Stimulated activated CD4-positive, alpha-beta T cell treated with anti-CD3 and anti-CD28 coated beads, Interleukin-4, amount 100 ng/mL, for 1 hour (primary cell): ENCODE data around the gene CAB39L.

ENCODE experiments used
- DNase-seq: peaks from one replicate; pipeline ENCODE4 v3.0.0-alpha.2; 2020

Gene CAB39L

DNA sequence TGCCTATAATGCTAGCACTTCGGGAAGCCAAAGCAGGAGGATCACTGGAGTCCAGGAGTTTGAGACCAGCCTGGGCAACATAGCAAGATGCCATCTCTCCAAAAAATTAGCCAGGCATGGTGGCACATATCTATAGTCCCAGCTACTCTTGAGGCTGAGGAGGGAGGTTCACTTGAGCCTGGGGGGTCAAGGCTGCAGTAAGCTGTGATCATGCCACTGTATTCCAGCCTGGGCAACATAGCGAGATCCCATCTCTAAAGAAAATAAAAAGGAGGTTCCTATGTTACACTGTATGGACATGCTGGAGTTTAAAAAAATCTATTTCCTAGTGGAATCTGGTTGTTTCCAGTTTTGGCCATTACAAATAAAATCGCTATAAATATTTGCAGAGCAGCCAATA is 2.6 kb downstream of the CAB39L start:
- no peak for DNase-seq

DNA sequence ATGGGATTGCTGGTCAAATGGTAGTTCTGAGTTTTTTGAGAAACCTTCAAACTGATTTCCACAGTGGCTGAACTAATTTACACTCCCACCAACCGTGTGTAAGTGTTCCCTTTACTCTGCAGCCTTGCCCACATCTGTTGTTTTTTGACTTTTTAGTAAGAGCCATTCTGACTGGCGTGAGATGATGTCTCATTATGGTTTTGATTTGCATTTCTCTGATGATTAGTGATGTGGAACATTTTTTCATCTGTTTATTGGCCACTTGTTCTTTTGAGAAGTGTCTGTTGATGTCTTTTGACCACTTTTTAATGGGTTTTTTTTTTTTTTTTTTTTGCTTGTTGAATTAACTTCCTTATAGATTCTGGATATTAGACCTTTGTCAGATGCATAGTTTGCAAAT is 4.3 kb downstream of the CAB39L start:
- no peak for DNase-seq

- DNase-seq, result no peak
Measured at GRCh38 chr13:49437705-49438104, 6.2 kb downstream of the CAB39L start.

DNA sequence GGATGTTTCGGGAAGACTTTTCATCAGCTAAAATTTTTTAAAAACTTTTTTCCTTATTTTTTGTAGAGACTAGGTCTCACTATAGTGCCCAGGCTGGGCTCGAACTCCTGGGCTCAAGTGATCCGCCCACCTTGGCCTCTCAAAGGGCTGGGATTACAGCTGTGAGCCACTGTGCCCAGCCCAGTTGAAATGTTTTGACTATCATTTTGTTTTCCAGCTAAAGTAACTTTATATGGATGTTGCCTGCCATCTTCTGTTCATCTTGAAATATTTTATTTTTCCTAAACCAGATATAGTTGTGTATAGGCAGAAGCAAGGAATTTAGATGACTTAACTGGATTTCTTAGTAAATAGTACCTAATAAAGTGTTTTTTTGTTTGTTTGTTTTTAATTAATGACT is 7.0 kb downstream of the CAB39L start:
- no peak for DNase-seq

DNA sequence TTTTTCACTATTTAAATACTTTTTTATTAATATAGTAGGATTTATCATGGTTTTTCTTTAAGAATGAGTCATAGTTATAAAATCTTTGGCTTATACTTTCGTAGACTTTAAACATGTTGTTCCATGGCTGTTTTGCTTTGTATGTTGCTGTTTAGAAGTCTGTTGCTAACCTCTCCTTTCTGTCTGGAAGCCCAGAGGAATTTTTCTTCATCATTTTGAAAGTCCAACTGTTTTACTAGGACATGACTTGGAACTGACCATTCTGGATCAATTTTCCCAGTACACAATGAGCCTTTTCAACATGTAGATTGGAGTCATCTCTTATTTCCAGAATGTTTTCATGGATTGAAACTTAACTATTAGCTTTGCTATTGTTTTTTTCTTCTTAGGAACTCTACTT is 7.9 kb downstream of the CAB39L start:
- DNase-seq, result no peak

DNA sequence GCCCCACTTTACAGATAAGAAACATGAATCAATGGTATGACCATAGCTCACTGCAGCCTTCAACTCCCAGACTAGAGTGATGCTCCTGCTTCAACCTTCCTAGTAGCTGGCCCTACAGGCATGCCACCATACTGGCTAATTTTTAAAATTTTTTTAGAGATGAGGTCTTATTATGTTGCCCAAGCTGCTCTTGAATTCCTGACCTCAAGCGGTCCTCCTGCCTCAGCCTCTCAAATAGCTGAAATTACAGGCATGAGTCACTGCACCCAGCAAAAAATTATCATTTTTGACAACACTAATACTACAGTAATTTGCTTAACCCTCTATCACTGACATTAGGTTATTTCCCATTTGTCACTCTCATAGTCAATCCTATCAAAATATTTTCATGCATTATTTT is 14.7 kb downstream of the CAB39L start:
- no peak for DNase-seq

- DNase-seq, result no peak
Measured at GRCh38 chr13:49428041-49428763, 15.7 kb downstream of the CAB39L start.

- DNase-seq, result no peak
Measured at GRCh38 chr13:49424011-49424560, 19.8 kb downstream of the CAB39L start.

DNA sequence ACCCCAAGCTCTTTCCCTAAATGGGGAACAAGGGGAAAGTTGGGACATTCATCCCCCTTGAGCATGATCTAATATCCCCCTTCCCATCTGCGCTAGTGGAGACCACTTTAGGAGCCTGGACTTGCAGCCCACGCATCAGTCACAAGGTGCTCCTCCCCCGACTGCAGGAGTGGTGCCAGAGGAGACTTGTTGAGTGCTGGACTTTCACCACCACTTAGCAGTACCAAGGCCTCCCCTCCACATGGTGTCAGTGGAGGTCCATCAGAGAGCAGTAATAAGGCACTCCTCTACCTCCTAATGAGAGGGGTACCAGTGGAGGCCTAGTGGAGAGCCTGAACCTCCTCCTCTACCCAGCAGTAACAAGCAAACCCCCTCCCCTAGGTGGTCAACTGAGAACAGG is 22.5 kb downstream of the CAB39L start:
- DNase-seq, result peak; percentile 8

- no peak for DNase-seq
Measured at GRCh38 chr13:49419276-49419675, 24.6 kb downstream of the CAB39L start.

DNA sequence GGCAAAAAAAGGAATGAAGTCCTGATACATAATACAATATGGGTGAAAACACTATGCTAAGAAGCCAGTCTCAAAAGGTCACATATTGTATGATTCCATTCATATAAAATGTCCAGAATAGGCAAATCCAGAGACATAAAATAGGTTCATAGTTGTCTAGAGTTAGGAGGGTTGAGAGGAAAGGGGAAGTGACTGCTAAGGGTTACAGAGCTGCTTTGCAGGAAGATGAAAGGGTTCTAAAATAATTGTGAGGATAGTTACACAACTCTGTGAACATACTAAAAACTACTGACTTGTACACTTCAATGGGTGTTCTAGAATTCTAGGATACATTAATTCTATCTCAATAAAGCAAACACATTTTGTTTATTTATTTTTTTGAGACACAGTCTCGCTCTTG is 25.7 kb downstream of the CAB39L start:
- no peak for DNase-seq

- no peak for DNase-seq
Measured at GRCh38 chr13:49417161-49417560, 26.7 kb downstream of the CAB39L start.

- DNase-seq, result no peak
Measured at GRCh38 chr13:49412749-49413148, 31.1 kb downstream of the CAB39L start.

GRCh38 chr13:49411353-49411752 is 32.5 kb downstream of the CAB39L start:
- no peak for DNase-seq

GRCh38 chr13:49410477-49410876 is 33.4 kb downstream of the CAB39L start:
- DNase-seq, result no peak

DNA sequence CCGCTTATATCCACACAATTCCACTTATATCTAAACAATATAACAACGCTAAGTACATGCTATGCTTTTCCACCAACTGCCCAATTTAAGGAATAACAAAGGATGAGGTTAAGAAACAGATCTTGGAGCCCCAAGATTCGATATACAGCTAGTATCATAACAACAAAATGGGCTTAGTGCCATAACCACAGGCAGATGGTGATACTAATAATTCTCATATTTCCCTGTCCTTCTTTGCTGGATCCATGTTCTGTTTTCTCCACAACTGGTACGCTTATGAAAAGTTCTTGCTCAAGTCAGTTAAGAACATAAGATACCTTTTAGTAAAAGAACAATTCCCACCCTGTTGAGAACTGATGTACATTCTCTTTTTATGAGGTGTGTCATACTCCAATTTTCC is 33.9 kb downstream of the CAB39L start:
- DNase-seq, result no peak

- no peak for DNase-seq
Measured at GRCh38 chr13:49409008-49409407, 34.9 kb downstream of the CAB39L start.

GRCh38 chr13:49407936-49408335 is 35.9 kb downstream of the CAB39L start:
- no peak for DNase-seq

DNA sequence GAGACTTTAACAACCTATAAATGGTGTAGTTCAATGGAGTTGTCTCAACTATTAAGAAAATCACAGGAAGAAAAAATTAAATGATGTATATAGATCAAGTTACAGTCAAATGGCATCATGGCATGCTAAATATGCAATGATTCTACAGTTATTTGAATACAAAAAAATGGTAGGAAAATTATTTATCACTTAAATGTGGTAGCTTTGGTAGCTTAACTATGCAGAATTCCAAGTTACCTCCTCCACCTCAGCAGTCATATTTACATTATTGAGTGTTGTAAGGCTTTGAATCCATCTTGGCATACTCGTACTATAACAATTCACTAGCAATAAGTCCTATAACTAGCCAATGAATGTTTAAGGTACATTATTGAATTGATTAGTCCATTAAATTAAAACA is 36.8 kb downstream of the CAB39L start:
- DNase-seq, result no peak

DNA sequence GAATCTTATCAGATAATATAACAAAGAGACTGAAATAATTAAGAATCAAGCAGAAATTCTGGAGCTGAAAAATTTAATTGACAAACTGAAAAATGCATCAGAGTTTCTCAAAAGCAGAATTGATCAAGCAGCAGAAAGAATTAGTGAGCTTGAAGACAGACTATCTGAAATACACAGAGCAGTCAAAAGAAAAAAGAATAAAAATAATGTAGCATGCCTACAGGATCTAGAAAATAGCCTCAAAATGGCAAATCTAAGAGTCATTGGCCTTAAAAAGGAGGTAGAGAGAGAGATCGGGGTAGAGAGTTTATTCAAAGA is 39.2 kb downstream of the CAB39L start:
- DNase-seq, result no peak

- no peak for DNase-seq
Measured at GRCh38 chr13:49403996-49404702, 39.7 kb downstream of the CAB39L start.

- no peak for DNase-seq
Measured at GRCh38 chr13:49400755-49401659, 42.9 kb downstream of the CAB39L start.

DNA sequence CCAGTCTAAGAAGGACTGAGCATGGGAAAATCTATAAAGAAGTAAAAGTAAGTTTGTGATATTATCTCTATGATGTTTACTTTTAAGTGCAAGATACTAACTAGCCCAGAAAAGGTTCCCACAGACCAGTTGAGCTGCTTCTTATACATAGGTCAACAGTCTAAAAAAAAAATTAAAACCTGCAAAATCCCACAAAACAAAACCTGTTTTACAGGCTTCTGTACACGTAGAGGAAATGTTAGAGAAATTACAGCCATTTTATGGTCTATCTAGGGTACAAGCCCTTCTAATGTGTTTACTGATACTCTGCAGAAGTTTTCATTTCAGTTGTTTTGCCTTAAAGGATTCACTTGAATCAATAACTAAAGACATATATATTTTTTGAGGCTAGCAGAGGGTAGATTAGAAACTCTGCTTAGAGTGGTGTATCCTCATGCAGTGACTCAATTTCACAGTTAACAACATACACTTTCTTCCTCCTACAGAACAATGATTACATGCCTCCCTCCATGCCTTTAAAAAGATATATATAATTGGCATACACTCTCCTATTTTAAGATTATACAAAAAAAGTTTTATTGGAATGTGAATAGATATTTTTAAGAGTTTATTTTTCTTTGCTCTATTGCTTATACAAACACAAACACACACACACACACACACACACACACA is 43.9 kb downstream of the CAB39L start:
- DNase-seq, result no peak
